ENCODE measurements around the gene CPT1B.

CPT1B gene

DNA sequence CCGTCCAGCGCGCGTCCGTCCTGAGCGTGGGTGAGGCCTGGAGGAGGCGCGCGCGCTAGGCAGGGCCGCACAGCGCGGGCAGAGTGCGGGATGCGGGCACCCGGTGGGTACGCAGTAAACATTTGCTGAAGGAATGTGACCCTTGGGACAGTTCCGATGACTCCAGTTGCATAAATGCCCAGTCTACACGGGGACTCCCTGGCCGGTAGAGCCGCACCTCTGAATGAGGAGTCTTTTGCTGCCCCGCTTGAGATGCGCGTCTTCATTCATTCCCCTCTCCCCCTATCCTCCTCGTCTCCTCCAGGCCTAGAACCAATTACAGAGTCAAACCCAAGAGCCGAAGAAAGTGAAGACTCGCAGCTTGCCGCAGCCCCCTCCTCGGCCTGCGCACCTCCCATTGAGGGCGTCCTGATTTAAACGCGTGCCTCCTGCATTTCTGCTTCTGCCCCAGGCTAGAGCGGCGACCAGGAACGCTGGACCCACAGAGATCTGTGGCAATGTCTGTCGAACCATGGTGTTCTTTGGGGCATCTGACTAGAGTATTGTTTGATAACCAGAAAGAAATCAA is 5.2 kb upstream of the CPT1B start (continued):
- TF ChIP-seq ZBTB10 (tag by site-specific recombination; IDR thresholded peaks at IDR 0.05) (0 out of 2 replicates have a peak, but pooled peaks have one; percentile 50), IKZF3 (tag by site-specific recombination; IDR thresholded peaks at IDR 0.05) (no peak), ZNF24 (tag by site-specific recombination; IDR thresholded peaks at IDR 0.05) (no peak), ZNF239 (tag by site-specific recombination; IDR thresholded peaks at IDR 0.05) (no peak), ZNF133 (tag by site-specific recombination; IDR thresholded peaks at IDR 0.05) (no peak), ZNF777 (tag by site-specific recombination; IDR thresholded peaks at IDR 0.05; ENCODE audit: borderline replicate concordance) (no peak), ZFP37 (tag by site-specific recombination; IDR thresholded peaks at IDR 0.05) (no peak), MEIS1 (CRISPR knock-in tag; IDR thresholded peaks at IDR 0.05; ENCODE audit: borderline replicate concordance) (no peak), EGR2 (tag by site-specific recombination; IDR thresholded peaks at IDR 0.05; ENCODE audit: low read depth) (peak; percentile 68; the same call in 1 of the 2 replicates), ZNF426 (tag by site-specific recombination; IDR thresholded peaks at IDR 0.05) (no peak), OVOL3 (tag by site-specific recombination; IDR thresholded peaks at IDR 0.05) (no peak), KLF8 (tag by site-specific recombination; IDR thresholded peaks at IDR 0.05) (peak; percentile 59; the same call in 1 of the 2 replicates), ZNF423 (tag by site-specific recombination; IDR thresholded peaks at IDR 0.05) (no peak), HIC1 (tag by site-specific recombination; IDR thresholded peaks at IDR 0.05) (peak; percentile 88), ZFHX2 (tag by site-specific recombination; conservative IDR thresholded peaks at IDR 0.05) (peak; percentile 85), KLF1 (tag by site-specific recombination; IDR thresholded peaks at IDR 0.05) (peak; percentile 42; the same call in 1 of the 2 replicates), OSR2 (tag by site-specific recombination; IDR thresholded peaks at IDR 0.05) (peak; percentile 26; the same call in 1 of the 2 replicates), KLF7 (tag by site-specific recombination; IDR thresholded peaks at IDR 0.05; ENCODE audit: borderline replicate concordance) (no peak), SCRT1 (tag by site-specific recombination; IDR thresholded peaks at IDR 0.05; ENCODE audit: borderline replicate concordance) (no peak), GLIS1 (tag by site-specific recombination; IDR thresholded peaks at IDR 0.05) (0 out of 2 replicates have a peak, but pooled peaks have one; percentile 13), ZNF146 (tag by site-specific recombination; IDR thresholded peaks at IDR 0.05) (no peak), ZNF544 (tag by site-specific recombination; IDR thresholded peaks at IDR 0.05) (no peak), ZSCAN5A (tag by site-specific recombination; IDR thresholded peaks at IDR 0.05) (0 out of 2 replicates have a peak, but pooled peaks have one; percentile 81), ZNF830 (tag by site-specific recombination; IDR thresholded peaks at IDR 0.05; ENCODE audit: low read depth) (no peak), PATZ1 (tag by site-specific recombination; IDR thresholded peaks at IDR 0.05) (no peak), ZNF501 (tag by site-specific recombination; IDR thresholded peaks at IDR 0.05) (no peak), ZNF10 (tag by site-specific recombination; IDR thresholded peaks at IDR 0.05) (no peak), HOXC10 (CRISPR knock-in tag; IDR thresholded peaks at IDR 0.05) (no peak), ZEB2 (tag by site-specific recombination; IDR thresholded peaks at IDR 0.05) (0 out of 2 replicates have a peak, but pooled peaks have one; percentile 12), ZNF19 (tag by site-specific recombination; IDR thresholded peaks at IDR 0.05; ENCODE audit: low read depth) (no peak), ZNF670 (tag by site-specific recombination; IDR thresholded peaks at IDR 0.05; ENCODE audit: low read depth) (no peak)
- TF ChIP-seq, protein P1, sequence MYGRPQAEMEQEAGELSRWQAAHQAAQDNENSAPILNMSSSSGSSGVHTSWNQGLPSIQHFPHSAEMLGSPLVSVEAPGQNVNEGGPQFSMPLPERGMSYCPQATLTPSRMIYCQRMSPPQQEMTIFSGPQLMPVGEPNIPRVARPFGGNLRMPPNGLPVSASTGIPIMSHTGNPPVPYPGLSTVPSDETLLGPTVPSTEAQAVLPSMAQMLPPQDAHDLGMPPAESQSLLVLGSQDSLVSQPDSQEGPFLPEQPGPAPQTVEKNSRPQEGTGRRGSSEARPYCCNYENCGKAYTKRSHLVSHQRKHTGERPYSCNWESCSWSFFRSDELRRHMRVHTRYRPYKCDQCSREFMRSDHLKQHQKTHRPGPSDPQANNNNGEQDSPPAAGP (tag by site-specific recombination; IDR thresholded peaks at IDR 0.05): no peak
